HUDEP-2 (cell line): ENCODE results near the gene ZNF727.
"Not testable (repeated sequence)": the region's sequence is repeated elsewhere in the genome, so short reads cannot be mapped to it uniquely, and the experiment has no call there.

Experiments used
- DNase-seq, 76 experiments: peaks; one replicate each; lab custom pipeline; 2025; ENCODE audit not compliant: unreplicated experiment in 76 of 76; lab: John Stamatoyannopoulos, UW

Gene ZNF727

GRCh38 chr7:64045301-64046040 is at the start of gene ZNF727:
Gene ZNF727, plus strand, starts transcription at chr7:64045434. Its CDS starts 188 bp downstream, at chr7:64045622.
- no peak for DNase-seq

GRCh38 chr7:63998549-63998948 is 46.7 kb upstream of the ZNF727 start, which contains the start of gene ZNF722:
Gene ZNF722, plus strand, starts transcription at chr7:63998849. Its CDS starts 113 bp downstream, at chr7:63998962.
- no peak for DNase-seq

GRCh38 chr7:64015496-64015895 is 29.7 kb upstream of the ZNF727 start:
- not testable (repeated sequence) for DNase-seq

- no peak for DNase-seq
These were observed 9.8 kb upstream of the ZNF727 start for GRCh38 chr7:64035388-64035787.

GRCh38 chr7:64037095-64037494 is 8.1 kb upstream of the ZNF727 start:
- no peak for DNase-seq

GRCh38 chr7:64046041-64046389 is 781 bp downstream of the ZNF727 start:
- no peak for DNase-seq

- not testable (repeated sequence) for DNase-seq
These were observed 32.8 kb downstream of the ZNF727 start for GRCh38 chr7:64077837-64078698.

GRCh38 chr7:64078699-64078994 is 33.4 kb downstream of the ZNF727 start:
- DNase-seq, result no peak

- DNase-seq, result no peak
These were observed 42.3 kb downstream of the ZNF727 start for GRCh38 chr7:64087501-64087900.

GRCh38 chr7:64088863-64089262 is 43.6 kb downstream of the ZNF727 start:
- not testable (repeated sequence) for DNase-seq
